IMR-90 (cell line): ENCODE results near the gene HTR2A.

Experiments used
- CEBPB ChIP-seq: IDR thresholded peaks from 2 replicates; pipeline ENCODE4 v1.6.1; 2012; ENCODE audit warnings: low read depth, low read length, improper control_type of control experiment
- MXI1 ChIP-seq: IDR thresholded peaks from 2 replicates; pipeline ENCODE4 v1.6.1; 2012; ENCODE audit warnings: low read depth, mild to moderate bottlenecking, low read length, moderate library complexity, borderline replicate concordance
- POLR2A ChIP-seq: IDR thresholded peaks from 2 replicates; pipeline ENCODE4 v1.6.1; 2012; ENCODE audit warnings: mild to moderate bottlenecking, low read depth, low read length
- RAD21 ChIP-seq: IDR thresholded peaks from 2 replicates; pipeline ENCODE4 v1.6.1; 2012; ENCODE audit warnings: low read length, improper control_type of control experiment
- RCOR1 ChIP-seq: IDR thresholded peaks from 2 replicates; pipeline ENCODE4 v1.6.1; 2012; ENCODE audit warnings: mild to moderate bottlenecking, low read length, improper control_type of control experiment; ENCODE audit not compliant: insufficient replicate concordance
- TF ChIP-seq, protein P1 (sequence below): conservative IDR thresholded peaks from 2 replicates; pipeline ENCODE4 v1.5.1; 2012; ENCODE audit warnings: mild to moderate bottlenecking, low read depth, low read length, improper control_type of control experiment

DNA sequence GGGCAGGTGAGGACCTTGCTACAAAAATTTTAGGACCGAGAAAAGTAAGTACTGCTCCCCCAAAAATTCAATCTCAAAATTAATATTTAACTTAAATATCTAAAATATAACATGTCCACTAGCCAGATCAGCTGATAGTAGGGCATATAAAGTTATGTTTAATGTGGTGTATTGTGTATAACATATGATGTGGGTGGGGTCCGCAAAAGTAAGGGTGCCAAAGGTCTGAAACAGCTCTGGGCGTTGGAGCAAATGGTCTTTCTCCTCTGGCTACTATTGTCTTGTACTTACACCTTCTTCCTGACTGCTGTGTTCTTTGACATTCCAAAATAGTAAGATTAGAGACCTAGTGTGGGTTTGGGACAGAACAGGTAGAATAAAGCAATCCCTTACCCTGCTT is 41.2 kb downstream of the HTR2A start:
- TF ChIP-seq, protein P1, sequence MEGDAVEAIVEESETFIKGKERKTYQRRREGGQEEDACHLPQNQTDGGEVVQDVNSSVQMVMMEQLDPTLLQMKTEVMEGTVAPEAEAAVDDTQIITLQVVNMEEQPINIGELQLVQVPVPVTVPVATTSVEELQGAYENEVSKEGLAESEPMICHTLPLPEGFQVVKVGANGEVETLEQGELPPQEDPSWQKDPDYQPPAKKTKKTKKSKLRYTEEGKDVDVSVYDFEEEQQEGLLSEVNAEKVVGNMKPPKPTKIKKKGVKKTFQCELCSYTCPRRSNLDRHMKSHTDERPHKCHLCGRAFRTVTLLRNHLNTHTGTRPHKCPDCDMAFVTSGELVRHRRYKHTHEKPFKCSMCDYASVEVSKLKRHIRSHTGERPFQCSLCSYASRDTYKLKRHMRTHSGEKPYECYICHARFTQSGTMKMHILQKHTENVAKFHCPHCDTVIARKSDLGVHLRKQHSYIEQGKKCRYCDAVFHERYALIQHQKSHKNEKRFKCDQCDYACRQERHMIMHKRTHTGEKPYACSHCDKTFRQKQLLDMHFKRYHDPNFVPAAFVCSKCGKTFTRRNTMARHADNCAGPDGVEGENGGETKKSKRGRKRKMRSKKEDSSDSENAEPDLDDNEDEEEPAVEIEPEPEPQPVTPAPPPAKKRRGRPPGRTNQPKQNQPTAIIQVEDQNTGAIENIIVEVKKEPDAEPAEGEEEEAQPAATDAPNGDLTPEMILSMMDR: no peak
- TF ChIP-seq RCOR1: no peak
- TF ChIP-seq POLR2A: no peak
- no peak for TF ChIP-seq MXI1
- TF ChIP-seq RAD21: no peak
- TF ChIP-seq CEBPB: no peak
